Erythroblast (primary cell): Measurements from ENCODE around the gene EME2.

Experiments
- GATA1 ChIP-seq: IDR thresholded peaks from 2 replicates; pipeline ENCODE4 v1.6.1; 2011; ENCODE audit warnings: low read depth, mild to moderate bottlenecking, control low read depth, low read length, moderate library complexity
- POLR2A ChIP-seq: IDR thresholded peaks from 2 replicates; pipeline ENCODE4 v1.6.1; 2011; ENCODE audit warnings: mild to moderate bottlenecking, low read length

- no peak for TF ChIP-seq POLR2A
- no peak for TF ChIP-seq GATA1
Measured at GRCh38 chr16:1790611-1791255, 18.1 kb downstream of the EME2 start.
